ENCODE data around the gene PVRIG.
"Not testable (repeated sequence)": the region's sequence is repeated elsewhere in the genome, so short reads cannot be mapped to it uniquely, and the experiment has no call there.

DNA sequence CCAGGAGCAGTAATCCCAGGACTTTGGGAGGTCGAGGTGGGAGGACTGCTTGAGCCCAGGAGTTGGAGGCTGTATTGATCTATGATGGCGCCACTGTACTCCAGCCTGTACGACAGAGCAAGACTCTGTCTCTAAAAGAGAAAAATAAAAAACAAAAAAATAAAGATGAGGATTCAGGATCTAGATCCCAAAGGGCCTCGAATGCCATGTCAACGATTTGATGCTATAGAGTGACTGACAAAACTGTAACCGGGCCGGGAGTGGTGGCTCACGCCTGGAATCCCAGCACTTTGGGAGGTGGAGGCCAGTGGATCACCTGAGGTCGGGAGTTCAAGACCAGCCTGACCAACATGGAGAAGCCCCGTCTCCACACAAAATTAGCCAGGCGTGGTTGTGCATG is 49.1 kb downstream of the PVRIG start:
- not testable (repeated sequence) for TF ChIP-seq POLR2A (IDR thresholded peaks at IDR 0.05; ENCODE audit: low read length); GATA1 (IDR thresholded peaks at IDR 0.05; ENCODE audit: low read depth, low read length)
